HPDE6-E6E7 (cell line): Measurements from ENCODE around the gene KIAA0753.

Source experiments
- DNase-seq: peaks from one replicate; pipeline ENCODE4 v3.0.0; 2011; ENCODE audit warnings: missing footprints; ENCODE audit errors: extremely low spot score

The KIAA0753 gene

GRCh38 chr17:6640536-6641246 lies at the start of gene KIAA0753, which contains the start of gene TXNDC17:
Gene KIAA0753, minus strand, starts transcription at chr17:6640711. Its CDS starts 5,608 bp downstream, at chr17:6635103.
Gene TXNDC17, plus strand, starts transcription at chr17:6641060. Its CDS starts 23 bp downstream, at chr17:6641083.
- DNase-seq, result no peak

- no peak for DNase-seq
Measured at GRCh38 chr17:6688944-6689343, 48.4 kb upstream of the KIAA0753 start.

GRCh38 chr17:6686026-6686425 lies 45.5 kb upstream of the KIAA0753 start:
- DNase-seq, result no peak

GRCh38 chr17:6684881-6685767 lies 44.6 kb upstream of the KIAA0753 start:
- no peak for DNase-seq

GRCh38 chr17:6684460-6684783 lies 43.9 kb upstream of the KIAA0753 start:
- no peak for DNase-seq

- DNase-seq, result no peak
Measured at GRCh38 chr17:6683730-6684459, 43.4 kb upstream of the KIAA0753 start.

GRCh38 chr17:6683081-6683684 lies 42.7 kb upstream of the KIAA0753 start:
- no peak for DNase-seq

GRCh38 chr17:6682339-6682738 lies 41.8 kb upstream of the KIAA0753 start:
- DNase-seq, result no peak

- DNase-seq, result no peak
Measured at GRCh38 chr17:6681671-6682070, 41.2 kb upstream of the KIAA0753 start.

- no peak for DNase-seq
Measured at GRCh38 chr17:6681176-6681575, 40.7 kb upstream of the KIAA0753 start.

GRCh38 chr17:6679241-6679640 lies 38.7 kb upstream of the KIAA0753 start:
- no peak for DNase-seq

GRCh38 chr17:6677946-6678345 lies 37.4 kb upstream of the KIAA0753 start:
- no peak for DNase-seq

- DNase-seq, result no peak
Measured at GRCh38 chr17:6677158-6677831, 36.8 kb upstream of the KIAA0753 start.

GRCh38 chr17:6676802-6677157 lies 36.3 kb upstream of the KIAA0753 start:
- DNase-seq, result no peak

- DNase-seq, result no peak
Measured at GRCh38 chr17:6675201-6675825, 34.8 kb upstream of the KIAA0753 start.

GRCh38 chr17:6674586-6674985 lies 34.1 kb upstream of the KIAA0753 start:
- no peak for DNase-seq

GRCh38 chr17:6671431-6671830 lies 30.9 kb upstream of the KIAA0753 start:
- DNase-seq, result no peak

GRCh38 chr17:6670999-6671398 lies 30.5 kb upstream of the KIAA0753 start:
- DNase-seq, result no peak

- DNase-seq, result no peak
Measured at GRCh38 chr17:6670571-6670970, 30.1 kb upstream of the KIAA0753 start.

GRCh38 chr17:6669479-6670212 lies 29.1 kb upstream of the KIAA0753 start:
- peak; percentile 96 for DNase-seq
